ENCODE results near the gene WDR77.

The WDR77 gene

GRCh38 chr1:111424281-111424680 lies 24.8 kb downstream of the WDR77 start:
- DNase-seq (ENCODE audit: low spot score): no peak
- Histone ChIP-seq H3K4me2 (ENCODE audit: insufficient read depth, low read length, poor library complexity, severe bottlenecking) (no peak overlapping the region), H4K91ac (ENCODE audit: low read depth, low read length, poor library complexity) (no peak overlapping the region), H2BK15ac (ENCODE audit: low read length) (no peak overlapping the region), H3K4ac (ENCODE audit: low read length) (no peak overlapping the region), H2BK5ac (ENCODE audit: low read length) (no peak overlapping the region), H3K9me3 (replicated peaks in 1 of 2; ENCODE audit: control insufficient read depth in 2 of 2, insufficient read depth in 1 of 2, low read depth in 1 of 2, low read length in 2 of 2) (no peaks in the 10 kb centered on the region), H3K18ac (ENCODE audit: low read length) (no peak overlapping the region), H3K36me3 (replicated peaks in 1 of 2; ENCODE audit: control insufficient read depth in 2 of 2, insufficient read depth in 2 of 2, low read length in 2 of 2) (no peaks in the 10 kb centered on the region), H3K27ac (replicated peaks; ENCODE audit: low read length) (no peak overlapping the region), H3K4me3 (ENCODE audit: low read length in 2 of 2) (no peak overlapping the region), H2AFZ (ENCODE audit: low read length) (no peak overlapping the region), H3K9ac (ENCODE audit: low read depth, low read length, poor library complexity) (no peak overlapping the region), H2BK12ac (ENCODE audit: low read length) (no peak overlapping the region), H3K4me1 (ENCODE audit: control insufficient read depth in 2 of 2, insufficient read depth in 1 of 2, low read depth in 1 of 2, low read length in 2 of 2) (no peaks in the 10 kb centered on the region), H3K23ac (ENCODE audit: low read depth, low read length, poor library complexity) (no peak overlapping the region), H3K79me1 (ENCODE audit: low read depth, low read length) (no peaks in the 10 kb centered on the region), H2AK5ac (ENCODE audit: low read depth, low read length) (no peak overlapping the region), H4K8ac (ENCODE audit: low read depth, low read length) (no peak overlapping the region), H2BK120ac (ENCODE audit: low read depth, low read length) (no peak overlapping the region), H3K14ac (ENCODE audit: low read length) (no peak overlapping the region), H3K27me3 (ENCODE audit: control insufficient read depth in 3 of 3, insufficient read depth in 3 of 3, low read depth in 1 of 3, low read length in 3 of 3) (peaks cover 0 to 23% (median 0%) of the 10 kb centered on the region in 3 experiments)
- WGBS, 2 donors (ENCODE audit: extremely low coverage in 2 of 2, insufficient read length in 2 of 2, insufficient replicate concordance in 1 of 2): no CpG with 5 or more reads among the region's 3 CpGs

- H3K4me1 ChIP-seq (ENCODE audit: control insufficient read depth in 2 of 2, insufficient read depth in 1 of 2, low read depth in 1 of 2, low read length in 2 of 2): no peaks in the 10 kb centered on the region
- H3K9me3 ChIP-seq (replicated peaks in 1 of 2; ENCODE audit: control insufficient read depth in 2 of 2, insufficient read depth in 1 of 2, low read depth in 1 of 2, low read length in 2 of 2): no peaks in the 10 kb centered on the region
- H3K9ac ChIP-seq (ENCODE audit: low read depth, low read length, poor library complexity): no peak overlapping the region
- no peak overlapping the region for H2AFZ ChIP-seq (ENCODE audit: low read length)
- no peak overlapping the region for H3K4me2 ChIP-seq (ENCODE audit: insufficient read depth, low read length, poor library complexity, severe bottlenecking)
- H3K4me3 ChIP-seq (ENCODE audit: low read length in 2 of 2): peak overlapping the region in 1 of 2 donors; percentile 16
- no peak overlapping the region for H3K27ac ChIP-seq (replicated peaks; ENCODE audit: low read length)
- no peaks in the 10 kb centered on the region for H3K36me3 ChIP-seq (replicated peaks in 1 of 2; ENCODE audit: control insufficient read depth in 2 of 2, insufficient read depth in 2 of 2, low read length in 2 of 2)
- no peak overlapping the region for H3K4ac ChIP-seq (ENCODE audit: low read length)
- no peak overlapping the region for H2BK12ac ChIP-seq (ENCODE audit: low read length)
- H3K14ac ChIP-seq (ENCODE audit: low read length): no peak overlapping the region
- H2BK120ac ChIP-seq (ENCODE audit: low read depth, low read length): no peak overlapping the region
- no peak overlapping the region for H3K23ac ChIP-seq (ENCODE audit: low read depth, low read length, poor library complexity)
- no peaks in the 10 kb centered on the region for H3K79me1 ChIP-seq (ENCODE audit: low read depth, low read length)
- H2AK5ac ChIP-seq (ENCODE audit: low read depth, low read length): no peak overlapping the region
- H3K27me3 ChIP-seq (ENCODE audit: control insufficient read depth in 3 of 3, insufficient read depth in 3 of 3, low read depth in 1 of 3, low read length in 3 of 3): peaks cover 0 to 23% (median 0%) of the 10 kb centered on the region in 3 experiments
- no peak overlapping the region for H4K8ac ChIP-seq (ENCODE audit: low read depth, low read length)
- no CpG with 5 or more reads among the region's 13 CpGs for WGBS, 2 donors (ENCODE audit: extremely low coverage in 2 of 2, insufficient read length in 2 of 2, insufficient replicate concordance in 1 of 2)
- H3K18ac ChIP-seq (ENCODE audit: low read length): no peak overlapping the region
- H4K91ac ChIP-seq (ENCODE audit: low read depth, low read length, poor library complexity): no peak overlapping the region
- no peak for DNase-seq (ENCODE audit: low spot score)
- H2BK15ac ChIP-seq (ENCODE audit: low read length): no peak overlapping the region
- no peak overlapping the region for H2BK5ac ChIP-seq (ENCODE audit: low read length)
Observed at GRCh38 chr1:111422546-111423391, 26.3 kb downstream of the WDR77 start.

GRCh38 chr1:111420377-111420776 lies 28.7 kb downstream of the WDR77 start:
- no peak overlapping the region for H4K8ac ChIP-seq (ENCODE audit: low read depth, low read length)
- no peak overlapping the region for H2AFZ ChIP-seq (ENCODE audit: low read length)
- no peak overlapping the region for H3K14ac ChIP-seq (ENCODE audit: low read length)
- no peak overlapping the region for H2BK15ac ChIP-seq (ENCODE audit: low read length)
- H2BK120ac ChIP-seq (ENCODE audit: low read depth, low read length): no peak overlapping the region
- peaks cover 0 to 3% of the 10 kb centered on the region in 2 donors for H3K9me3 ChIP-seq (replicated peaks in 1 of 2; ENCODE audit: control insufficient read depth in 2 of 2, insufficient read depth in 1 of 2, low read depth in 1 of 2, low read length in 2 of 2)
- DNase-seq (ENCODE audit: low spot score): no peak
- no peak overlapping the region for H2AK5ac ChIP-seq (ENCODE audit: low read depth, low read length)
- no peak overlapping the region for H4K91ac ChIP-seq (ENCODE audit: low read depth, low read length, poor library complexity)
- H2BK12ac ChIP-seq (ENCODE audit: low read length): no peak overlapping the region
- H3K27ac ChIP-seq (replicated peaks; ENCODE audit: low read length): no peak overlapping the region
- peaks cover 0 to 23% (median 0%) of the 10 kb centered on the region in 3 experiments for H3K27me3 ChIP-seq (ENCODE audit: control insufficient read depth in 3 of 3, insufficient read depth in 3 of 3, low read depth in 1 of 3, low read length in 3 of 3)
- no CpG with 5 or more reads among the region's 5 CpGs for WGBS, 2 donors (ENCODE audit: extremely low coverage in 2 of 2, insufficient read length in 2 of 2, insufficient replicate concordance in 1 of 2)
- H3K4me1 ChIP-seq (ENCODE audit: control insufficient read depth in 2 of 2, insufficient read depth in 1 of 2, low read depth in 1 of 2, low read length in 2 of 2): no peaks in the 10 kb centered on the region
- H3K4ac ChIP-seq (ENCODE audit: low read length): no peak overlapping the region
- H3K36me3 ChIP-seq (replicated peaks in 1 of 2; ENCODE audit: control insufficient read depth in 2 of 2, insufficient read depth in 2 of 2, low read length in 2 of 2): no peaks in the 10 kb centered on the region
- H3K23ac ChIP-seq (ENCODE audit: low read depth, low read length, poor library complexity): no peak overlapping the region
- no peak overlapping the region for H3K9ac ChIP-seq (ENCODE audit: low read depth, low read length, poor library complexity)
- no peak overlapping the region for H3K4me3 ChIP-seq (ENCODE audit: low read length in 2 of 2)
- no peaks in the 10 kb centered on the region for H3K79me1 ChIP-seq (ENCODE audit: low read depth, low read length)
- no peak overlapping the region for H3K18ac ChIP-seq (ENCODE audit: low read length)
- no peak overlapping the region for H2BK5ac ChIP-seq (ENCODE audit: low read length)
- H3K4me2 ChIP-seq (ENCODE audit: insufficient read depth, low read length, poor library complexity, severe bottlenecking): no peak overlapping the region

- Histone ChIP-seq H3K4me3 (ENCODE audit: low read length in 2 of 2) (no peak overlapping the region), H3K79me1 (ENCODE audit: low read depth, low read length) (no peaks in the 10 kb centered on the region), H3K4me2 (ENCODE audit: insufficient read depth, low read length, poor library complexity, severe bottlenecking) (no peak overlapping the region), H2BK15ac (ENCODE audit: low read length) (no peak overlapping the region), H3K14ac (ENCODE audit: low read length) (no peak overlapping the region), H2BK5ac (ENCODE audit: low read length) (no peak overlapping the region), H2BK120ac (ENCODE audit: low read depth, low read length) (no peak overlapping the region), H3K4me1 (ENCODE audit: control insufficient read depth in 2 of 2, insufficient read depth in 1 of 2, low read depth in 1 of 2, low read length in 2 of 2) (no peaks in the 10 kb centered on the region), H3K36me3 (replicated peaks in 1 of 2; ENCODE audit: control insufficient read depth in 2 of 2, insufficient read depth in 2 of 2, low read length in 2 of 2) (no peaks in the 10 kb centered on the region), H2AFZ (ENCODE audit: low read length) (no peak overlapping the region), H3K9ac (ENCODE audit: low read depth, low read length, poor library complexity) (no peak overlapping the region), H2BK12ac (ENCODE audit: low read length) (no peak overlapping the region), H2AK5ac (ENCODE audit: low read depth, low read length) (no peak overlapping the region), H3K27ac (replicated peaks; ENCODE audit: low read length) (no peak overlapping the region), H3K18ac (ENCODE audit: low read length) (no peak overlapping the region), H4K91ac (ENCODE audit: low read depth, low read length, poor library complexity) (no peak overlapping the region), H4K8ac (ENCODE audit: low read depth, low read length) (no peak overlapping the region), H3K9me3 (replicated peaks in 1 of 2; ENCODE audit: control insufficient read depth in 2 of 2, insufficient read depth in 1 of 2, low read depth in 1 of 2, low read length in 2 of 2) (peaks cover 0 to 3% of the 10 kb centered on the region in 2 donors), H3K23ac (ENCODE audit: low read depth, low read length, poor library complexity) (no peak overlapping the region), H3K4ac (ENCODE audit: low read length) (no peak overlapping the region), H3K27me3 (ENCODE audit: control insufficient read depth in 3 of 3, insufficient read depth in 3 of 3, low read depth in 1 of 3, low read length in 3 of 3) (peaks cover 0 to 12% (median 0%) of the 10 kb centered on the region in 3 experiments)
- no peak for DNase-seq (ENCODE audit: low spot score)
- WGBS, 2 donors (ENCODE audit: extremely low coverage in 2 of 2, insufficient read length in 2 of 2, insufficient replicate concordance in 1 of 2): no CpG with 5 or more reads among the region's 1 CpG
Observed at GRCh38 chr1:111419037-111419436, 30.0 kb downstream of the WDR77 start.

Data from neuronal stem cell (in vitro differentiated cells).